IPS-18c (cell line): ENCODE results near the gene NR1H2.

Experiments used
- H3K4me3 ChIP-seq: 2 replicates; pipeline ENCODE4 v1.7.0; 2013; ENCODE audit warnings: low read depth, mild to moderate bottlenecking, low read length, moderate library complexity; ENCODE audit not compliant: insufficient read depth
- H3K9me3 ChIP-seq: one replicate; pipeline ENCODE4 v1.6.1; 2013; ENCODE audit warnings: mild to moderate bottlenecking, low read length, moderate library complexity; ENCODE audit not compliant: control insufficient read depth, insufficient read depth

NR1H2 gene

DNA sequence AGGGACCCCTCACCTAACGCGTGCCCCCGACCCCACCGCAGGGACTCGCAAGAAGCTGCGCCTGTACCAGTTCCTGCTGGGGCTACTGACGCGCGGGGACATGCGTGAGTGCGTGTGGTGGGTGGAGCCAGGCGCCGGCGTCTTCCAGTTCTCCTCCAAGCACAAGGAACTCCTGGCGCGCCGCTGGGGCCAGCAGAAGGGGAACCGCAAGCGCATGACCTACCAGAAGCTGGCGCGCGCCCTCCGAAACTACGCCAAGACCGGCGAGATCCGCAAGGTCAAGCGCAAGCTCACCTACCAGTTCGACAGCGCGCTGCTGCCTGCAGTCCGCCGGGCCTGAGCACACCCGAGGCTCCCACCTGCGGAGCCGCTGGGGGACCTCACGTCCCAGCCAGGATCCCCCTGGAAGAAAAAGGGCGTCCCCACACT is 51.8 kb downstream of the NR1H2 start:
- Histone ChIP-seq H3K9me3 (no peaks in the 10 kb centered on the region), H3K4me3 (peak overlapping the region; percentile 31; the same call in 1 of the 2 replicates)

DNA sequence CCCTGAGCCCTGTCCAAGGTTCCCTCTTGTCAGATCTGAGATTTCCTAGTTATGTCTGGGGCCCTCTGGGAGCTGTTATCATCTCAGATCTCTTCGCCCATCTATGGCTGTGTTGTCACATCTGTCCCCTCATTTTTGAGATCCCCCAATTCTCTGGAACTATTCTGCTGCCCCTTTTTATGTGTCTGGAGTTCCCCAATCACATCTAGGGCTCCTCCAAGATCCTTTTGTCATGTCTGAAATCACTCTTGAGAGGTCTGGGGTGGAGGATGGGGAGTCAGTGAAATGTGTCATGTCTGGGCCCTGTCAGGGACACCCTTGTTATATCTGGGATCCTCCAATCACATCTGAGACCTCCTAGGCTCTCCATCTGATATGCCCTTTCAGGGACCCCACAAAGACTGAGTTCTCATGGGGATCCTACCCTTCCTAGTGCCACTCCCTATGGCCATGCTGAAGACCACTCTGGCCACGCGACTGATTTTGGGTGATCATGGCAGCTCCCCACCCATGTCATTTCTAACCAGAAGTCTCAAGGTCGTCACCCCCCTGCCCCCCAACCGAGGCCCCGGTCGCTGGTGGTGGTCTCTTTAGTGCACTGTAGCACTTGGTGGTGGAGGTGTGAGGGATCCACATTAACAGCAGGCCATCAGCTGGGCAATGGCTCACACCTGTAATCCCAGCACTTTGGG is 52.7 kb downstream of the NR1H2 start:
- Histone ChIP-seq H3K4me3 (no peak overlapping the region), H3K9me3 (no peaks in the 10 kb centered on the region)

DNA sequence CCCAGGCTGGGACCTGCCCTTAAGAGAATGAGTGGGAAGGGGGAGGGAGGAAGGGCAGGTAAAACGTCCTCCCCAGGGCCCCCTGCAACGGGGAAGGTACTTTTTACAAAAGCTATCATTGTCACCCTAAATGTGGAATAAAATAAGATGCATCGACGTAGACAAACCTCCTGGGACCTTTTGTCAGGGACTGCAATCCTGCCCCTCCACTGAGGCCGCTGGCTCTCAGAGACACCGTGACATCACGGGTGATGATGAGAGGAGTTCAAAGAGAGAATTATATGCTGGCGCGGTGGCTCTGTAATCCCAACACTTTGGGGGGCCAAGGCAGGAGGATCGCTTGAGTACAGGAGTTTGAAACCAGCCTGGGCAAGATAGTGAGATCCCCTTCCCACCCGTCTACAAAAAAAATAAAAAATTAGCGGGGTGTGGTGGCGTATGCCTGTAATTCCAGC is 54.7 kb downstream of the NR1H2 start:
- H3K4me3 ChIP-seq = peak overlapping the region; percentile 50; the same call in 1 of the 2 replicates
- no peaks in the 10 kb centered on the region for H3K9me3 ChIP-seq

DNA sequence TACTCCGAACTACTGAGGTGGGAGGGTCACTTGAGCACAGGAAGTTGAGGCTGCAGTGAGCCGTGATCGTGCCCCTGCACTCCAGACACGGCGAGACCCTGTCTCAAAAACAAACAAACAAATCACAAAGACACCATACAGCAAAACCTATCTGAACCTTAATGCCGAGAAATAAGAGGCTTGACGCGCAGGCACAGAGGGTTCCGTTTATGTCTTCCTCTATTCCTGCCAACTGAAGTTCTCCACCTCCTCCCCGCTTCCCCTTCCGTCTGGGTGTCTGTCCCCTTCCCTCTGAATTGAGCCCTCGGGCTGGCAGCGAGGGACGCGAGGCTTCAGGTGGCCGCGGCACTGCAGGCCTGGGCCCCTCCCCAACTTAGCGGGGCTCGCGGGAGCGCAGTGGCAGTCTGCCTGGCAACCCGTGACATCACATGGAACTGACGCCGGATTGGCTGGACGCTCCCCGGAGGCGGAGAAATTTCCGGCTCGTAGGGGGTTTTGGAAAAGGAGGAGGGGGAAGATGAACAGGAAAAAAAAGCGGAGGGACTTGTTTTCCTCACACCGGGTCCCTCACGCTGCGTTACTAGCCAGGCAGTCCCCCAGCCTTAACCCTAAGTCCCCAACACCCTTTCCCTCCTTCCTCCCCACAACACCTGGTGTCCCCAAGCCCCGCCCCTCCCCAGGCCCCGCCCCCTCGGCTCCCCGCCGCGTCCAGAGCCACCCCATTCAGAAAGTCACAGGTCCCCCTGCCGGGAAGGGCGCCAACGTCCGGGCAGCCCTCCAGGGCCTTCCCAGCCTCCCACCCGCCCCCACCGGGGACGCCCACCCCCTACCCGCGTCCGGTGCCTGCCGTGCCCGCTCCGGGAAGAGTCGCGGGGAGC is 55.3 kb downstream of the NR1H2 start:
- H3K9me3 ChIP-seq = no peaks in the 10 kb centered on the region
- peak overlapping the region; percentile 71 for H3K4me3 ChIP-seq

DNA sequence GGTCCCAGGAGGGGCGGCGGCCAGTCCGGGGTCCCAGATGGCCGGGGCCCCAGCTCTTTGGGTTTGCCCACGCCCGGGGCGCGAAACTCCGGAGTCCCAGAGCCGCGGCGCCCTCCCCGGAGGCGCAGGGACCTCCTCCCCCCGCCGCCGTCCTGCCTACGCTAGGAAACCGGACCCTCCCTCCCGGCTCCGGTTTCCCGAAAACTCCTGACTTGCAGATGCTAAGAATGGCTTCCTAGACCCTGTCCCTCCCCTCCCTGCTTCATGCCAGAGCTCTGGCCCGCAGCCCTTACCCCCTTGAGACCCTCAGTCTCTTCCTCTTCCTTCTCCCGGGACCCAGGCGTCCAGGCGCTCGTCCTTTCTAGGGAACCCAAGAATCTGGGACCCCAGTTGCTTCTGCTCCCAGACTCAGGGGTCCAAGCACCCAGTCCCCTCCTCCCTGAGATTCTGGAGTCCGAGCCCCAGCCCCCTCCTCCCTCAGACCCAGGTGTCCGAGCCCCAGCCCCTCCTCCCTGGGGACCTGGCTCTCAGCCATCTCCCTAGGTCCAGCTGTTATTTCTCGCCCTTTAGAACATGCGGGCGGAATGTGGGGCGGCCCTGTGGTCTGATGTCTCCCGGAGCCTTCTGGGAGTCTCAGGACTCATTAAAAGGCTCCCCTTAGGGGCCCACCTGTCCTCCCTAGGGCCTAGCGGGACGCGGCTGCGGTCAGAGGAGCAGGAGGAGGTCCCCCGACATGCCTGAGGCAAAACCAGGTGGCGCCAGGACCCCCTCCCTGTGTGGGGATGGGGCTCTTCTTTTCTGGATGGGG is 56.2 kb downstream of the NR1H2 start, which contains the start of gene MYBPC2:
Gene MYBPC2, plus strand, starts transcription at position 672 of the 808 bp plus-strand sequence. Its CDS starts 62 bp downstream, at position 734.
- Histone ChIP-seq H3K9me3 (no peaks in the 10 kb centered on the region), H3K4me3 (peak within 1 kb of the TSS; percentile 71)
